Thyroid gland (tissue), 4 donors: ENCODE measurements around the gene LIMK1. TPM values are rescaled to one million over a fixed set of nuclear protein-coding genes. Genes with fewer than 3 reads are reported as not detected.

Experiments
- DNase-seq, 2 donors: peaks; one replicate each; pipeline ENCODE4 v3.0.0-alpha.2; 2019
- H3K27ac ChIP-seq, 3 donors: fragments of 200-600 bp; sonication (generic); 1 replicate in 2 of 3; 2 replicates in 1 of 3; pipeline ENCODE4 v1.5.1; 2016 to 2019; ENCODE audit warnings: mild to moderate bottlenecking in 1 of 3, moderate library complexity in 1 of 3
- H3K27me3 ChIP-seq: fragments of 200-600 bp; sonication (generic); one replicate; pipeline ENCODE4 v1.5.1; 2019
- H3K36me3 ChIP-seq, 2 donors: fragments of 200-600 bp; sonication (generic); one replicate each; pipeline ENCODE4 v1.5.1; 2016 to 2019
- H3K4me1 ChIP-seq, 2 donors: fragments of 200-600 bp; sonication (generic); one replicate each; pipeline ENCODE4 v1.5.1; 2017 to 2019
- H3K4me3 ChIP-seq, 3 donors: fragments of 200-600 bp; sonication (generic); replicated peaks in 1 of 3; 1 replicate in 2 of 3; 2 replicates in 1 of 3; pipeline ENCODE4 v1.5.1; 2016; ENCODE audit warnings: mild to moderate bottlenecking in 1 of 3
- H3K9me3 ChIP-seq: fragments of 200-600 bp; sonication (generic); one replicate; pipeline ENCODE4 v1.5.1; 2017
- CTCF ChIP-seq, 6 experiments: fragments of 200-600 bp in 3 of 6; fragments of 450-650 bp in 3 of 6; sonication (generic) in 3 of 6; IDR thresholded peaks; one replicate each; pipeline ENCODE4 v1.5.1; 2016 to 2019; ENCODE audit warnings: antibody characterized with exemption in 6 of 6, mild to moderate bottlenecking in 2 of 6, inconsistent platforms in 1 of 6, moderate library complexity in 1 of 6
- POLR2A ChIP-seq, 2 donors: fragments of 450-650 bp; IDR thresholded peaks; one replicate each; pipeline ENCODE4 v1.6.1; 2017; ENCODE audit warnings: antibody characterized with exemption in 2 of 2, mild to moderate bottlenecking in 2 of 2, moderate library complexity in 1 of 2
- WGBS, 2 donors: methylation state at CpG; one replicate each; pipeline ENCODE4 v1.1.5; 2017; 5-methylcytosine and 5-hydroxymethylcytosine counted together
- intact Hi-C: fragments of 100-400 bp; cut with DNase I; formaldehyde crosslinking; loops from one replicate; pipeline ENCODE4 v1.15.1; 2023
- total RNA-seq, 4 donors: library from RNA; depleted of rRNA; stranded (reverse); fragments of >200 nt; gene quantifications; one replicate each; pipeline ENCODE4 v1.2.3, GENCODE V29; 2016

The LIMK1 gene
- total RNA-seq, 4 donors from 2014 or later: 16.7 to 32.8 (median 21.5) TPM

- Histone ChIP-seq H3K36me3 (no peaks in the 10 kb centered on the region), H3K27ac (no peak overlapping the region), H3K4me1 (no peaks in the 10 kb centered on the region), H3K9me3 (no peaks in the 10 kb centered on the region), H3K4me3 (no peak overlapping the region), H3K27me3 (no peaks in the 10 kb centered on the region)
- intact Hi-C loops: no loop called here
- TF ChIP-seq POLR2A (IDR thresholded peaks at IDR 0.05) (no peak), CTCF (IDR thresholded peaks at IDR 0.05) (no peak)
- WGBS, 2 donors: 68 to 84% methylated on average over 4 of the region's 4 CpGs
- DNase-seq: no peak
These were observed 46.9 kb downstream of the LIMK1 start for GRCh38 chr7:74130518-74130917.

GRCh38 chr7:74134117-74134620 is 50.6 kb downstream of the LIMK1 start:
- Histone ChIP-seq H3K27me3 (no peaks in the 10 kb centered on the region), H3K9me3 (no peaks in the 10 kb centered on the region), H3K4me3 (no peak overlapping the region), H3K4me1 (no peaks in the 10 kb centered on the region), H3K27ac (no peak overlapping the region), H3K36me3 (no peaks in the 10 kb centered on the region)
- no peak for TF ChIP-seq POLR2A (IDR thresholded peaks at IDR 0.05)
- no peak for TF ChIP-seq CTCF (IDR thresholded peaks at IDR 0.05)
- DNase-seq: no peak
- intact Hi-C loops: no loop called here
- 68 to 78% methylated on average over 8 of the region's 8 CpGs for WGBS, 2 donors

GRCh38 chr7:74138334-74138867 is 54.8 kb downstream of the LIMK1 start:
- H3K4me1 ChIP-seq: no peaks in the 10 kb centered on the region
- no peaks in the 10 kb centered on the region for H3K27me3 ChIP-seq
- H3K4me3 ChIP-seq: no peak overlapping the region
- DNase-seq: no peak
- intact Hi-C loops: no loop called here
- no peaks in the 10 kb centered on the region for H3K36me3 ChIP-seq
- no peak overlapping the region for H3K27ac ChIP-seq
- TF ChIP-seq POLR2A (IDR thresholded peaks at IDR 0.05) (no peak), CTCF (IDR thresholded peaks at IDR 0.05) (no peak)
- WGBS, 2 donors: 90 to 92% methylated on average over 12 of the region's 12 CpGs
- no peaks in the 10 kb centered on the region for H3K9me3 ChIP-seq

GRCh38 chr7:74138945-74139843 is 55.6 kb downstream of the LIMK1 start:
- no peak overlapping the region for H3K27ac ChIP-seq
- H3K4me1 ChIP-seq: no peaks in the 10 kb centered on the region
- 93 to 95% methylated on average over 16 of the region's 16 CpGs for WGBS, 2 donors
- no peak for DNase-seq
- no peaks in the 10 kb centered on the region for H3K27me3 ChIP-seq
- H3K36me3 ChIP-seq: no peaks in the 10 kb centered on the region
- intact Hi-C loops: no loop called here
- H3K4me3 ChIP-seq: no peak overlapping the region
- TF ChIP-seq POLR2A (IDR thresholded peaks at IDR 0.05): no peak
- no peak for TF ChIP-seq CTCF (IDR thresholded peaks at IDR 0.05)
- H3K9me3 ChIP-seq: no peaks in the 10 kb centered on the region

- Histone ChIP-seq H3K36me3 (no peaks in the 10 kb centered on the region), H3K27ac (no peak overlapping the region), H3K27me3 (no peaks in the 10 kb centered on the region), H3K4me3 (no peak overlapping the region), H3K9me3 (no peaks in the 10 kb centered on the region), H3K4me1 (no peaks in the 10 kb centered on the region)
- DNase-seq: no peak
- intact Hi-C loops: no loop called here
- no peak for TF ChIP-seq POLR2A (IDR thresholded peaks at IDR 0.05)
- TF ChIP-seq CTCF (IDR thresholded peaks at IDR 0.05): no peak
- 72 to 76% methylated on average over 1 of the region's 1 CpG for WGBS, 2 donors
These were observed 58.1 kb downstream of the LIMK1 start for GRCh38 chr7:74141705-74142104.
